D721Med (cell line): ENCODE measurements around the gene SUN3.
A peak's percentile ranks its signal among the peaks of the same experiment; 100 is the strongest.

Experiments
- DNase-seq: peaks from one replicate; pipeline ENCODE4 v3.0.0; 2011; ENCODE audit warnings: low spot score; ENCODE audit not compliant: insufficient read length
- FAIRE-seq: peaks from 2 replicates; lab custom pipeline; 2011; peaks lifted over from hg19 to GRCh38; lab: Jason Lieb, UNC
- TF ChIP-seq, protein P1 (sequence below): IDR thresholded peaks from 2 replicates; pipeline ENCODE4 v1.5.1; 2012; ENCODE audit warnings: mild to moderate bottlenecking, control low read depth; ENCODE audit not compliant: insufficient read depth; ENCODE audit errors: missing control alignments

Gene SUN3

DNA sequence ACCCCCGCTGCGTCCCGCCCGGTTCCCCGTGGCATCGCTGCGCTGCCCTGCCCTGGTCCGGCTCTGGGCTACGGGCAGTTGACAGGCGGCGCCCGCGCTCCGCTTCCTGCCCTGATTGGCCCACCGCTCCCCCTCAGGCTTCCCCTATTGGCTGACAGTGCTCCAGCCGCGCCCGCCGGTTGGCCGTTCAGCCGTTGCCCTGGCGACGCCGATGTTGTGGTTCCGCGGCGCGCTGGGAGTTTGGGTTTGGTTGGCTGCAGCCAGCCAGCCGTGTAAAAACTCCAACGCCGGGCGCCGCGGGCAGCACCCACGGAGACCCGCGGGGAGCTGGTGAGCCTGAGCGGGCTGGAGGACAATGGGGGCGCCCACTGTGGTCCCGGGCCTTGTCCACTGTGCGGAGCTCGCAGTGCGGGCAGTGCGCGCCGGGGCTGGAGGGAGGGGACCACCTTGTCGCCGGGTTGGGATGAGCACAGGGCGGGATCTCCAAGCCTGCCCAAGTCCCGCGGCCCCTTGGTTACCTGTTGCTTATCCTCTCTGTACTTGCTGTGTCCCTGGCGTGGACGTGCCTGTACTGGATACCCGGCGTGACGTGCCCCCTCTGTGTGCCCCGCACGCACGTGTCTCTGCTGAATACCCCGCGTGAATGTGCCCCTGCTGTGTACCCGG, 6.5 kb upstream of the SUN3 start, which contains the start of gene C7orf57:
TSS of gene C7orf57 (plus strand) at position 243 of the 666 bp plus-strand sequence. CDS start 766 bp downstream, outside the sequence.
- no peak for FAIRE-seq
- peak; percentile 86 for DNase-seq
- TF ChIP-seq, protein P1, sequence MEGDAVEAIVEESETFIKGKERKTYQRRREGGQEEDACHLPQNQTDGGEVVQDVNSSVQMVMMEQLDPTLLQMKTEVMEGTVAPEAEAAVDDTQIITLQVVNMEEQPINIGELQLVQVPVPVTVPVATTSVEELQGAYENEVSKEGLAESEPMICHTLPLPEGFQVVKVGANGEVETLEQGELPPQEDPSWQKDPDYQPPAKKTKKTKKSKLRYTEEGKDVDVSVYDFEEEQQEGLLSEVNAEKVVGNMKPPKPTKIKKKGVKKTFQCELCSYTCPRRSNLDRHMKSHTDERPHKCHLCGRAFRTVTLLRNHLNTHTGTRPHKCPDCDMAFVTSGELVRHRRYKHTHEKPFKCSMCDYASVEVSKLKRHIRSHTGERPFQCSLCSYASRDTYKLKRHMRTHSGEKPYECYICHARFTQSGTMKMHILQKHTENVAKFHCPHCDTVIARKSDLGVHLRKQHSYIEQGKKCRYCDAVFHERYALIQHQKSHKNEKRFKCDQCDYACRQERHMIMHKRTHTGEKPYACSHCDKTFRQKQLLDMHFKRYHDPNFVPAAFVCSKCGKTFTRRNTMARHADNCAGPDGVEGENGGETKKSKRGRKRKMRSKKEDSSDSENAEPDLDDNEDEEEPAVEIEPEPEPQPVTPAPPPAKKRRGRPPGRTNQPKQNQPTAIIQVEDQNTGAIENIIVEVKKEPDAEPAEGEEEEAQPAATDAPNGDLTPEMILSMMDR: no peak

DNA sequence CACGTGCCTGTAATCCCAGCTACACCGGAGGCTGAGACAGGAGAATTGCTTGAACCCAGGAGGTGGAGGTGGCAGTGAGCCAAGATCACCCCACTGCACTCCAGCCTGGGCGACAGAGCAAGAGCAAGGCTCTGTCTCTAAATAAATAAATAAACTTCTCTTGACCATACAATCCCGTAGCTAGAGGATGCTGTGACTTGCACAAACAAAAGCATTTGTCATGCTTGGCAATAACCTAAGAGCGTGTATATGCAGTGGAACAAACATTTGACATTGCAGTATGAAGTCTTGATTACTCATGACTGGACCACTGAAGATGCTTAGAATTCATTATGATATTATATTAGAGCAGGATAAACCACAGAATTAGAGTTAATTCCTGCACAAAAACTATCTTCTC, 5.0 kb upstream of the SUN3 start:
- no peak for DNase-seq
- FAIRE-seq: no peak
- TF ChIP-seq, protein P1: no peak

DNA sequence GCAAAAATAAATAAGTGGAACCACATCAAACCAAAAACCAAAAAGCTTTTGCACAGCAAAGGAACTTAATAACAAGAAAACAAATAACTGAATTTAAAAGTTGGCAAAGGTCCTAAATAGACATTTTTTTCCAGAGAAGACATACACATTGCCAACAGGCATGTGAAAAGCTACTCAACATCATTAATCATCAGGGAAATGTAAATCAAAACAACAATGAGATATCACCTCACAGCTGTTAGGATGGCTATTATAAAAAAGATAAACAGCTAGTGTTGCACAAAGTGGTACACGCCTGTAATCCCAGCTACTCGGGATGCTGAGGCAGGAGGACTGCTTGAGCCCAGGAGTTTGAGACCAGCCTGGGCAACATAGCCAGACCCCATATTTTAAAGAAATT, 2.2 kb upstream of the SUN3 start:
- FAIRE-seq: no peak
- TF ChIP-seq, protein P1: no peak

DNA sequence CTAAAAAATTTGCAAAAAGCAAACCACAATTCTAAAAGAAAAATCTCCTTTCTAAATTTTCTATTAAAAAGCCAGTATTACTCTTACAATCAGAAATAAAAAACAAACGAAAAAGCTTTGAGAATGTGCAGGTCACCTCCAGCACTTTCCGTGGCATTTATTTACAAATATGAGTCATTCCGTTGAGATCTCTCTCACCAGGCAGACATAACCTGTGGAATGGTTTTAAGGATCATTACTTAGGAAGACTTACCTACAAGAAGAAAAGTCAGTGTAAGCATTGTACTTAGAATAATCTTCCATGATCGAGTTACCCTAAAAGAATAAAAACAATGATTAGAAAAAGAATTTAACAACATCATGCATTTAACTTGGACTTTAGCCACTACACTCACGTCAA, 3.3 kb downstream of the SUN3 start:
- FAIRE-seq: no peak
- TF ChIP-seq, protein P1: no peak
- DNase-seq: no peak

More for the DNA sequence above, 2.2 kb upstream of the SUN3 start:
- DNase-seq: no peak

DNA sequence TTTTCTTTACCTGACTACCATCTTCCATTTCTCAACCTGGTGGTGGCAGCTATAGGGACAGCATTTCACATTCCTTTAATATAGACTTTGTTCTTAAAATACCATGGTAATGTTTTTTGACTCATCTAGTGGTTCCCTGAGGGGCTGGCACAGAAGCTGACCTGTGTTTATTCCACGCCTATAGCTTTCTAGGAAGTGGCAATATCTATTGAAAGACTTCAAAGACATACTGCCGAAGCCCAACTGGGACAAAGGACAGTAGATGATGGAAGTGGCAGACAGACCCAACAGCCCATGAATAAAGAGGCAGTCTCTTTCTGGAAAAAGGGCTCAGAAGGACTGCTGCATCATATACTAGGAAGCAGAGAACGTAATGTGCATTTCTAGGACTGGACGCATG, 11.2 kb downstream of the SUN3 start:
- TF ChIP-seq, protein P1: no peak
- DNase-seq (no peak), FAIRE-seq (no peak)

DNA sequence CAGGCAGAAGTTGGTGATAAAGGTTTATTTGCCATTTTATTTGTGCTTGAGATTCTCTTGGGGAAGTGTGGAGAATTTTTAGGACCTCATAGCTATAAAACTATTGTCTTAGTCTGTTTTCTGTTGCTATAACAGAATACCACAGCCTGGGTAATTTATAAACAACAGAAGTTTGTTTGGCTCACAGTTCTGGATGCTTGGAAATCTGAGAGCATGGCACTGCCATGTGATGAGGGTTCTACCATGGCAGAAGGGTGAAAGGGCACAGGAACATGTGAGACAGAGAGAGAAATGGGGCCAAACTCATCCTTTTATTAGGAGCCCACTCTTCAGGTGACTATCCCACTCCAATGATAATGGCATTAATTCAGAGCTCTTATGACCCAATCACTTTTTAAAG, 12.3 kb downstream of the SUN3 start:
- FAIRE-seq: no peak
- no peak for DNase-seq
- TF ChIP-seq, protein P1: no peak

DNA sequence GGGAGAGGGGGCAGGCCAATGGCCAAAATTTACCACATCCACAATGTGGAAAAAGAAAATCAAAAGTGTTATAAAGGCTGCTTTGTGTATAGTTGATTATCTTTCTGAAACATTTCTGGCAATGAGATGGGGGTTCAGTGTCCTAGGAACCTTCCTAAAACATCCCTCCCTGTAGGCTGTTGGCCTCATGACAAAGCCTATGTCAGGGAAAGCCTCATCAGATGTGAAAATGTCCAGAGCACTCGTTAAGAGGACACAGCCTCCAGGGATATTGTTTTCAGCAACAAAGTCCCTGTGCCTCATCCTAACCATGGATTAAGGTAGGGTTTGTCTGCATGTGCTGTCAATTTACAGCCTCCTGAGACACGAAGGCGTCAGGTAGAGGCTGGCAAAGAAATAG, 17.0 kb downstream of the SUN3 start:
- DNase-seq (no peak), FAIRE-seq (no peak)
- TF ChIP-seq, protein P1: no peak
